Small intestine (tissue), 7 donors: ENCODE results near the gene GPR132. TPM values are rescaled to one million over a fixed set of nuclear protein-coding genes. Genes with fewer than 3 reads are reported as not detected.
A peak's percentile ranks its signal among the peaks of the same experiment; 100 is the strongest.

ENCODE experiments used
- DNase-seq, 2 donors: peaks; one replicate each; pipeline versions ENCODE4 v3.0.0 to v3.0.0-alpha.2; 2013
- FAIRE-seq: peaks from 2 replicates; lab custom pipeline; 2012; peaks lifted over from hg19 to GRCh38; lab: Jason Lieb, UNC
- H3K27ac ChIP-seq, 3 donors: one replicate each; pipeline ENCODE4 v1.5.1; 2013; ENCODE audit warnings: low read length in 2 of 3, mild to moderate bottlenecking in 2 of 3, control low read depth in 1 of 3, inconsistent platforms in 1 of 3, low read depth in 1 of 3, moderate library complexity in 1 of 3
- H3K27me3 ChIP-seq, 3 donors: one replicate each; pipeline ENCODE4 v1.6.1; 2013; ENCODE audit warnings: low read length in 3 of 3, inconsistent platforms in 1 of 3; ENCODE audit not compliant: control insufficient read depth in 3 of 3, insufficient read depth in 3 of 3
- H3K36me3 ChIP-seq, 3 donors: one replicate each; pipeline ENCODE4 v1.6.1; 2013; ENCODE audit warnings: low read length in 3 of 3, inconsistent platforms in 1 of 3, low read depth in 1 of 3, mild to moderate bottlenecking in 1 of 3, moderate library complexity in 1 of 3; ENCODE audit not compliant: control insufficient read depth in 3 of 3, insufficient read depth in 2 of 3
- H3K4me1 ChIP-seq, 3 donors: one replicate each; pipeline ENCODE4 v1.6.1; 2013; ENCODE audit warnings: low read length in 2 of 3, inconsistent platforms in 1 of 3, low read depth in 1 of 3, mild to moderate bottlenecking in 1 of 3, moderate library complexity in 1 of 3; ENCODE audit not compliant: control insufficient read depth in 3 of 3, insufficient read depth in 2 of 3
- H3K4me3 ChIP-seq, 3 donors: one replicate each; pipeline ENCODE4 v1.5.1; 2013; ENCODE audit warnings: low read length in 3 of 3, control low read depth in 1 of 3, inconsistent platforms in 1 of 3, low read depth in 1 of 3, mild to moderate bottlenecking in 1 of 3, moderate library complexity in 1 of 3
- H3K9me3 ChIP-seq, 2 donors: one replicate each; pipeline ENCODE4 v1.6.1; 2013; ENCODE audit warnings: low read depth in 1 of 2, low read length in 1 of 2; ENCODE audit not compliant: control insufficient read depth in 2 of 2, insufficient read depth in 1 of 2
- WGBS, 3 donors: extraction: QIAGEN DNeasy Blood & Tissue Kit; methylation state at CpG; one replicate each; pipeline ENCODE4 v1.1.7; 2013; 5-methylcytosine and 5-hydroxymethylcytosine counted together
- polyA plus RNA-seq, 4 donors: library from polyadenylated mRNA; stranded (reverse) in 3 of 4; unstranded in 1 of 4; fragments of 200-250 nt in 3 of 4; fragments of 120-200 nt in 1 of 4; gene quantifications; one replicate each; pipeline versions ENCODE4 v1.2.1 to v1.2.3, GENCODE V29; 2013
- donor health status: healthy with polysubstance abuse.
- donor health status: control.
- donor health status: control.
- donor health status: Bipolar disorder and iron deficiency.
- donor health status: healthy.

GPR132 gene
- polyA plus RNA-seq, 4 donors: 0.81 to 1.4 (median 1.1) TPM; not detected in 1

DNA sequence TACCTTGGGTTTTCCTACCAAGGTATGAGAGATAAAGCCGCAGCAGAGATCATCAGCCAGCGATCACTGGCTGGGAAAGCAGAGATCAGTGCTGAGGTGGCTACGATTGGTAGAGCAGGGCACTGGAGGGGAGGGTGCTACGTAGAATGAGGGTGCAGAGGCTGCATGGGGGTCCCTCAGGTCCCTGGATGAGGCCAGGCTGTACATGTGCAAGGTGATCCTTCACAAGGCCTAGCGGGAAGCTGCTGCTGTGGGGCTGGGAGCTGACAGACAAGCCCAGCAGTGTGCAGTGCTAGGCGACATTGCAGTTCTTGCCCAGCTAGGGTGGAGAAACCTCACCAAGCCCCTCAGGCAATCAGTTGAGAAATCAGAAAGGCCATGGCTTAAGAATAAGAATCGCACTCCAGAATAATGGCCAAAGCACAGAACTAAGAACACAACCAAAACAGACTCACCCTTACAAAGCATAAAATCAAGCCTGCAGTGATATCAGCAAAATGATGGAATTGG, 37.2 kb upstream of the GPR132 start:
- no peak for FAIRE-seq

DNA sequence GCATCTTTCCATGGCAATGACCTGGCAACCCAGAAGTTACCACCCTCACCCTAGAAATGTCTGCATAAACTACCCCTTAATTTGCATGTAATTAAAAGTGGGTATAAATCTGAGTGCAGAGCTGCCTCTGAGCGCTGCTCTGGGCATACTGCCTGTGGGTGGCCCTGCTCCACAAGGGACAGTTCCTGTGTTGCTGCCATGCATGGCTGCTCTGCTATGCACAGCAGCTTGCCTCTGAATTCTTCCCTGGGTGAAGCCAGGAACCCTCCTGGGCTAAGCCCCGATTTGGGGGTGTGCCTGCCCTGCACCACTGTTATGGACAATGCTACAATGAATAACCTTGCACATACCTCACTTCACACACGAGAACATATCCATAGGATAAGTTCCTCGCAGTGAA, 35.7 kb upstream of the GPR132 start:
- 88 to 91% (median 90%) methylated on average over 4 of the region's 4 CpGs for WGBS, 3 donors
- FAIRE-seq (no peak), DNase-seq (no peak)
- Histone ChIP-seq H3K27me3 (peaks cover 0 to 4% (median 3%) of the 10 kb centered on the region in 3 donors), H3K4me3 (no peak overlapping the region), H3K27ac (no peak overlapping the region), H3K9me3 (peaks cover 0 to 23% of the 10 kb centered on the region in 2 donors), H3K36me3 (peaks cover 0 to 9% (median 0%) of the 10 kb centered on the region in 3 donors), H3K4me1 (no peaks in the 10 kb centered on the region)

More for the DNA sequence above, 37.2 kb upstream of the GPR132 start:
- H3K9me3 ChIP-seq: peaks cover 0 to 23% of the 10 kb centered on the region in 2 donors
- H3K4me1 ChIP-seq: no peaks in the 10 kb centered on the region
- no peak for DNase-seq
- H3K27ac ChIP-seq: no peak overlapping the region
- H3K4me3 ChIP-seq: no peak overlapping the region
- peaks cover 0 to 4% (median 3%) of the 10 kb centered on the region in 3 donors for H3K27me3 ChIP-seq
- 90 to 97% (median 93%) methylated on average over 7 of the region's 7 CpGs for whole genome bisulfite sequencing, 3 donors
- H3K36me3 ChIP-seq: no peaks in the 10 kb centered on the region

DNA sequence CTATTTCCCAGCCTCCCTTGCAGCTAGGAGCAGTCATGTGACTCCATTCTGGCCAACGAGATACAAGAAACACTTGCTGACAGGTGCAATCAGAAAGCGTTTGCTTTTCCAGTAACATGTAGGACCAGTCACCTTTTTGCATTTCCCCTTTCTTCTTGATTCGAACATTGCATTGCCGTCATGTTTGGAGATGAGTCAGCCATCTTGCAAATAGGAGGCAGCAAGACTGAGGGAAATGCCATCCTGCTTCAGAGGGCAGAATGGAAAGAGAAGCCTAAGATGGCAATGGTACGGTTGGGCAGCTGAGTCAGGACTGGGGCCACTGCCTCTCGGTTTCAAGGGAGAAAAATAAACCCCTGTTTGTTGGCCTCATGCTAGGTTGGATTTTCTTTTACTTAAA, 34.5 kb upstream of the GPR132 start:
- H3K4me1 ChIP-seq: no peaks in the 10 kb centered on the region
- H3K4me3 ChIP-seq: no peak overlapping the region
- H3K36me3 ChIP-seq: peaks cover 0 to 14% (median 0%) of the 10 kb centered on the region in 3 donors
- FAIRE-seq: no peak
- peaks cover 0 to 23% of the 10 kb centered on the region in 2 donors for H3K9me3 ChIP-seq
- 72 to 84% (median 83%) methylated on average over 6 of the region's 6 CpGs for WGBS, 3 donors
- no peak for DNase-seq
- no peak overlapping the region for H3K27ac ChIP-seq
- H3K27me3 ChIP-seq: peaks cover 0 to 4% (median 3%) of the 10 kb centered on the region in 3 donors

DNA sequence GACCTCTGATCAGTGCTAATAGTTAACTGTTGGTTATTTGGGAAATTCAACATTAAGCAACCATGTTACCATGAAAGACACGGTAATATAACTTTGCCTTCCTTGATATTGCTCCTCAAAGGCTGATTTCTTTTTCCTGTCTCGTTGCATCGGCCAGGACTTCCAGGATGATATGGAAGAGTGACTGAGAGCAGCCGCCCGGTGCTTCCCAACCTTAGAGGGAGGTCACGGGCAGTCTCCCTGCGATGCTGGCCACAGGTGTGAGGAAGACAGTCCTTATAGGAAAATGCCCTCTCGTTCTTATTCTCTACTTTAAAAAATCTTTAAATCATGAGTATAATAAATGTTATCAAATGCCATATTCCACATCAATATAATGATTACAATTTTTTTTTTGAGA, 33.1 kb upstream of the GPR132 start:
- WGBS, 3 donors: 85 to 96% (median 89%) methylated on average over 8 of the region's 8 CpGs
- FAIRE-seq (no peak), DNase-seq (no peak)
- Histone ChIP-seq H3K36me3 (peaks cover 0 to 14% (median 0%) of the 10 kb centered on the region in 3 donors), H3K4me1 (peaks cover 0 to 9% (median 0%) of the 10 kb centered on the region in 3 donors), H3K4me3 (no peak overlapping the region), H3K9me3 (peaks cover 0 to 21% of the 10 kb centered on the region in 2 donors), H3K27me3 (peaks cover 0 to 4% (median 3%) of the 10 kb centered on the region in 3 donors), H3K27ac (no peak overlapping the region)

DNA sequence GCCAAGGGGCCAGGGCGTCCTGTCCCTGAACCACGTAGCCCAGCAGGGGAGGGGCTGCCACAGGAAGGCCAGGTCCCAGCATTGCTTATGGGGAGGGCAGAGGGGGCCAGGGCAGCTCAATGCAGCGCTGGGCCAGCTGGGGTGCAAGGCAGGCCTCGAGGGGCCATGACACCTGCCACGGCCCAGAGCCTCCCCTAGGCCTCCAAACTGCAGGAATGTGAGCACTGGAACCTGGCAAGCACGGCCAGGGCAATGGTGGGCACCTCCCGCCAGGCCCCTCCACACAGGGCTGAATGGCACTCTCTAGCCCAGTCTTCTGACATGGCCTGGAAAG, 32.5 kb upstream of the GPR132 start:
- no peak overlapping the region for H3K27ac ChIP-seq
- peaks cover 0 to 11% (median 0%) of the 10 kb centered on the region in 3 donors for H3K4me1 ChIP-seq

DNA sequence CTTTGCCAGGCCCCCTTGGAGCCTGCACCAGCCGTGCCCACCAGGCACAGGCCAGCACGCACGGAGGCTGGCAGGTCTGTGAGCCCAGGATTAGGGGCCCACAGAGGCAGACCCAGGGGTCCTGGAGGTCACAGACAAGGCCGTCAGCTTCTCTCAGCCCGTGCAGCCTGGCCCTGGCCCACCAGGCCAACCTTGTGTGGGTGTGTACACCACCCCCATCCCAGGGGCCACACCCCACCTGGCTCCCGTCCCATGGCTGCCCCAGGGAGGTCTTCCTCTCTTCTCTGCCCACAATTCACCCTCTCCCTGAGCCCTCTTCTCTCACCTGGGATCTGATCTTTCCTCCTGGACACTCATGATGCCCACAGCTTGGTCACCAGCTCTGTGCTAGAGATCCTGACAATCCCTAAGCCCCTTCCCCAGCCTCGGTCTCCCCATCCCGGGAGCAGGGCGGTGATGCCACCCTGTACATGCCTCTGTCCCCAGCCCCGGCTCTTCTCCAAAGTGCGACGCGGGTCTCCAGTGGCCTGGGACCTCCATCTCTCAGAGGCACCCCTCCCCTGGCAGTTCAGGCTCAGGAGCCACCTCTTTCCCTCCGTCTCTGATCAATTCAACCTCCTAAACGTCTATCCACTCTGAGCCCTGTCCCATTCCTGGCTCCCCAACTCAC, 31.1 kb upstream of the GPR132 start:
- H3K4me3 ChIP-seq: no peak overlapping the region
- peaks cover 0 to 19% of the 10 kb centered on the region in 2 donors for H3K9me3 ChIP-seq
- peaks cover 0 to 14% (median 0%) of the 10 kb centered on the region in 3 donors for H3K36me3 ChIP-seq
- 86 to 90% (median 87%) methylated on average over 14 to 15 of the region's 15 CpGs for WGBS, 3 donors
- H3K27ac ChIP-seq: no peak overlapping the region
- H3K4me1 ChIP-seq: peaks cover 3 to 24% (median 5%) of the 10 kb centered on the region in 3 donors
- DNase-seq (no peak), FAIRE-seq (no peak)
- H3K27me3 ChIP-seq: no peaks in the 10 kb centered on the region

More for the DNA sequence above, 32.5 kb upstream of the GPR132 start:
- no peak for DNase-seq
- 78 to 86% (median 82%) methylated on average over 7 of the region's 7 CpGs for WGBS, 3 donors
- FAIRE-seq: no peak
- H3K9me3 ChIP-seq: peaks cover 0 to 19% of the 10 kb centered on the region in 2 donors
- H3K36me3 ChIP-seq: peaks cover 0 to 14% (median 0%) of the 10 kb centered on the region in 3 donors
- H3K27me3 ChIP-seq: peaks cover 0 to 3% (median 0%) of the 10 kb centered on the region in 3 donors
- H3K4me3 ChIP-seq: no peak overlapping the region

DNA sequence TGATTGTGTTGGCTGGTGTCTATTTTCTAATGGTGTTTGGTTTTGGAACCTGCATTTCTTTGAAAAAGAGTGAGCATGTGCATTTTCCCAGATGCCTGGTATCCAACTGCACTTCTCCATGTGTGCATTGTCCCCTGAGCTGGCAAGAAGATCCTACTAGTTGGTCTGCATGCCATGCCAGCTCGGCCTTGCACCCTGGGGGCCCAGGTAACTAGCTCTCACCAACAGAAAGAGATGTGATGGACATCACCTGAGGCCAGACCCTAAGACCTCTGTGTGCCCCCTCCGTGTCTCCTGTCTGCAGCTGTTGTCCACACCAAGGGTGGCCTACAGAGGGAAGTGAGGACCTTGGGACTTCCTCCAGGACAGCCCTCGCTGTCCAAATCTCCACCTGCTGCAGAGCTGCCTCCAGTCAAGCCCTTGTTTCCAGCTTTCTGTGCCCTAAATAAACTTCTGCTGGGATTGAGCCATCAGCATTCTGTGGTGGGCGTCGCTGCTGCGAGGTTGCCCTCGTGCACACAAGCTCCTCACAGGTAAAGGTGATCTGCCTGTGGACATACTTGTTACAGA, 30.1 kb upstream of the GPR132 start:
- FAIRE-seq: no peak
- H3K4me3 ChIP-seq: no peak overlapping the region
- peaks cover 3 to 35% (median 9%) of the 10 kb centered on the region in 3 donors for H3K4me1 ChIP-seq
- H3K36me3 ChIP-seq: peaks cover 0 to 18% (median 0%) of the 10 kb centered on the region in 3 donors
- no peaks in the 10 kb centered on the region for H3K27me3 ChIP-seq
- peaks cover 0 to 16% of the 10 kb centered on the region in 2 donors for H3K9me3 ChIP-seq
- DNase-seq: no peak
- H3K27ac ChIP-seq: no peak overlapping the region
- WGBS, 3 donors: 95 to 98% (median 96%) methylated on average over 7 of the region's 7 CpGs

DNA sequence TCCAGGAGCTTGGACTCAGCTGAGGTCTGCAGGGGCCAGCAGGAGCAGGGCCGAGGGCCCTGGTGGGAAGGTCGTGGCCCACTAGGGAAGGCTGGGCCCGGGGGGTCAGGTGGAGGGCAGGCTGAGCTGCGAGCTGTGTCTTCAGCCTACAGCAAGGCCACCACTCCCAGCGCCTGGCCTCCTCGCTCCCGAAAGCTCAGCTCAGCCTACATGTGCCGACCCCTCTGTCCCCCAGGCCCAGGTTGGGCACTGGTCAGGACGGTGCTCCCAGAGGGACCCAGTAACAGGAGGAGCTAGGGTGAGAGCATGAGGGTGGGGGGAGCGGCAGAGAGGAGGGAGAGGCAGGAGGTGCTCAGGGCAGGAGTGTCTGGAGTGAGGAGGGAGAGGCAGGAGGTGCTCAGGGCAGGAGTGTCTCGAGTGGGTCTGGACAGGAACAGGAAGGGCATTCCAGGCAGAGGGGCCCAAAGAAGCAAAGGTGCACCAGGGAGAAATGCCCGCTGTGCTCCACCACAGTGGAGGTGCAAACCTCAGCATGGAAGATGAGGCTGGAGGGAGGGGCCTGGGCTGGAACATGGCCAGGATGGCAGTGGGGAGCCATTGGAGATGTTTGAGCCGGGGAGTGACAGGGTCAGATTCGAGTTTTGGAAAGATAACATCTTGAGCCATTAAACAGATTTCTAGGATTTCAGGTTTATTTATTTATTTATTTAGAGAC, 29.1 kb upstream of the GPR132 start:
- FAIRE-seq (no peak), DNase-seq (no peak)
- Histone ChIP-seq H3K4me1 (peaks cover 3 to 37% (median 9%) of the 10 kb centered on the region in 3 donors), H3K27ac (peak overlapping the region in 1 of 3 donors; percentile 99), H3K4me3 (peak overlapping the region; percentile 68 to 94 (median 71)), H3K36me3 (peaks cover 0 to 23% (median 0%) of the 10 kb centered on the region in 3 donors), H3K27me3 (no peaks in the 10 kb centered on the region), H3K9me3 (peaks cover 0 to 10% of the 10 kb centered on the region in 2 donors)
- 48 to 60% (median 60%) methylated on average over 13 to 14 of the region's 14 CpGs for WGBS, 3 donors
